A673 (cell line): ENCODE measurements around the gene PACS2.

ENCODE experiments used
- CTCF ChIP-seq: fragments of 300-800, 200-600 bp; sonication (generic); conservative IDR thresholded peaks from 2 replicates; pipeline ENCODE4 v1.5.1; 2017; ENCODE audit warnings: low read depth, mild to moderate bottlenecking, antibody characterized with exemption, low read length, moderate library complexity, mixed read lengths
- EZH2 ChIP-seq: fragments of 200-600 bp; sonication (generic); IDR thresholded peaks from 2 replicates; pipeline ENCODE4 v1.6.1; 2017; ENCODE audit warnings: borderline replicate concordance, low read depth, mild to moderate bottlenecking, mixed read lengths, antibody characterized with exemption, low read length; ENCODE audit not compliant: poor library complexity, severe bottlenecking

GRCh38 chr14:105420101-105420973, 105.8 kb downstream of the PACS2 start:
- no peak for TF ChIP-seq CTCF
- no peak for TF ChIP-seq EZH2
